ENCODE data around the gene IGFBP4.

IGFBP4 gene

DNA sequence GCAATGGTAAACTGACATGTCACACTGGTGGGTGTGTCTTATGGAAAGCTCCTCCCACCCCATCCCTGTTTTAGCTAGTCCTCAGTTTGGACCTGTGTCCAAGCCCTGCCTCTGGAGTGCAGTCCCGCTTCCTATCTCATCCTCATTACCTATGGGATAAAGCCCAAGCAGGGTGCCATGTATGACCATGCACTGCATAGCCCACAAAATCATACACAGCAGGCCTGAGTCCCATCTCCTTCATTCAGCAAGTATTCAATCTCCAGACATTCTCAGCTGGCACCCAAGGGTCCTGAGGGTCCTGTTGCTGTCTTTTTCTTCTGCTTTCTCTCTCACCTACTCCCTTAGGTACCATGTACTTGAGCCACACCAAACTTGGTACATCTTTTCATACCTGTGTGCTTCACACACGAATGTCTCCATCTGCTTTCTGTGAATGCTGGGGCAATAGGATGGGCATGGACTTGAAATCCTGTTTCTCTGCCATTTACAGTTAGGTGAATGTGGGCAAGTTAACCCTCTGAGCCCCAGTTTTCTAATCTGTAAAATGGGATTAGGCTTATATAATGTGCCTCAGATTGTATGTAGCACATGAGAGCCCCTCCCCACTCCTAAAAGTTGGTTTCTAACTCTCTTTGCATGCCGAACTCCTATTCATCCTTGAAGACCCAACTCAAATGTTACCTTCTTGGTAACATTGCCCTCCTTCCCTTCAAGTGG lies 29.6 kb downstream of the IGFBP4 start:
- DNase-seq = no peak

- DNase-seq = no peak
These were observed 30.5 kb downstream of the IGFBP4 start for GRCh38 chr17:40473573-40474365.

- no peak for DNase-seq
These were observed 31.3 kb downstream of the IGFBP4 start for GRCh38 chr17:40474419-40475002.

DNA sequence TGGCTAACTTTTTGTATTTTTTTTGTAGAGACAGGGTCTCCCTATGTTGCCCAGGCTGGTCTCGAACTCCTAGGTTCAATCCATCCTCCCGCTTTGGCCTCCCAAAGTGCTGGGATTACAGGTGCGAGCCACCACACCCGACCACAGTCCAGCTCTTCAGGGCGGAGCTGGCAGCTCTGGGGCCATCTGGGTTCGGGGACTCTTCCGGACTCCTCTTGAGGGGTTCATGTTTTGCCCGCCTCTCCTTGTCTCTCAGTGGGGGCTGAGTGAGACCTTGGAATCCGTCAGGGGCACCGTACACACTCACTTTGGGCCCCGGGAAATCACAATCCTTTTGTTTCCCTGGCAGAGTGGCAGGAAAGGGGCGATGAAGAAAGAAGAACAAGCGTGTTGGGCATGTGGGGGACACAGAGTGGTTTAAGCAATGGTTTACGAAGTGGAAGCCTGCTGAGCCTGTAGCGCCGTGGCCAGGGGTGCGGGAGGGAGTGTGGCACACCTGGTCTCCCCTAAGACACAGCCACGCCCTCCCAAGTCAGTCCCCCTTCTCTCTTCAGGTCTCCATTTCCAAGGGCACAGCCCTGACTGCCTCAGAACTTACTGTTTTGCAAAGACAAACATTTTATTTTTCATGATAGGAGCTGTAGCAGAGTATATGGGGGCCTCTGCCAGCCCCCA lies 32.1 kb downstream of the IGFBP4 start:
- DNase-seq = no peak

DNA sequence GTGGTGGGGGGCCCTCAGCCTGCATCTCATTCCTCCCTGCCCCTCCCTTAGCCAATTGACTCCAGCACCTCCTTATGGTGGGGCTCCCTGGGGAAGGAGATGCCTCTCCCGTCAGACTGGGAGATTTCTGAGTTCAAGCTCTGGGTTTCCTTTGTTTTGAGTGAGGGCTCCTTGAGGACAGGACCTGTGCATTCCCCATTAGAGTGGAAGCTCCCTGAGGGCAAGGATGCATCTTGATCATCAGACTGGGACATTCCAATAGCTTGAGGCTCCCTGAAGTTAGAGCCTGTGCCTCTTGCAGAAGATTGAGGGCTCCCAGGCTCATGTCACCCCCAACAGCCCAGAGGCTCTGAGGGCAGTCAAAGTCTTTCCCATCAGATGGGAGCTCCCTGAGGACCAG lies 34.5 kb downstream of the IGFBP4 start:
- no peak for DNase-seq

DNA sequence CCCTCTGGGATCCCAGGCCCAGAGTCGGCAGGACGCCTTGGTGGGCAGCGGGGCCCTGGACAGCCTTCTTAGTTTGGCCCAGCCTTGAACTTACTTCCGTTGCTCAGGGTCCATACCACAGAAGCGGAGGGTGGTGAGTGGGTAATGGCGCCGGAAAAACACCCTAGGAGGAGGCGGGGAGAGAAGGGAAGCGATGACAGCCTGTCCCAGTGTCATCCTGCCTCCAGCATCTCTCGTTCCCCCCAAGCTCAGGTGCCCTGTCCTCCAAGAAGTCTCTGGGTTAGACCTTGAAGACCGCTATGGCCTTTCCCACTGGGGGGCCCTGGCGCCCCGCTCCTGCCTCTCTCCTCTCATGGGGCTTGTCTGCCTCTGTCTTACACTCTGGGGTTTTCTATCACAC lies 35.2 kb downstream of the IGFBP4 start:
- DNase-seq = no peak

GRCh38 chr17:40479754-40480480 lies 36.7 kb downstream of the IGFBP4 start:
- no peak for DNase-seq

DNA sequence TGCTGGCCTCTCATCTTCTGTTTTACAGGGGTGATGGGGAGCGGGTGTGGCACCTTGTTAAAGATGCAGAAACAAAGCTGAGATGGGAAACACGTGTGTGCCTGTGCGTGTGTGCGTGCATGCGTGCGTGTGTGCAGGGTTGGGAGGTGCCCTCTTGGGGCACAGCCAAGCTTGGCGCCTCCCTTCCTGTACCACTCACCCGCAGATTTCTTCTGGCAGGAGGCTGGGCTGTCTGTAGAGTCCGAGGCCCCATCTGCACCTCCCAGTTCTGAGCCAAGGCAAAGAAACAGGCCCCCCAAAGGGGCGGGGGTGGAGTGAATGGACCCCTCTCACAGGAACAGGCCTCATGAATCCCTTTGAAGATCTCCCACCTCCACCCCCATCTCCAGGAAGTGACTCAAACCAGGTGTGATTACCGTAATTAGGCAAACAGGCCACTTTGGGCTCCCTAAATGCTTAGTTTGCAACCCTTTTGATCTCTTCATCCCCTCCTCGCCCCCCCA lies 37.3 kb downstream of the IGFBP4 start:
- peak; percentile 68 to 72 for DNase-seq

DNA sequence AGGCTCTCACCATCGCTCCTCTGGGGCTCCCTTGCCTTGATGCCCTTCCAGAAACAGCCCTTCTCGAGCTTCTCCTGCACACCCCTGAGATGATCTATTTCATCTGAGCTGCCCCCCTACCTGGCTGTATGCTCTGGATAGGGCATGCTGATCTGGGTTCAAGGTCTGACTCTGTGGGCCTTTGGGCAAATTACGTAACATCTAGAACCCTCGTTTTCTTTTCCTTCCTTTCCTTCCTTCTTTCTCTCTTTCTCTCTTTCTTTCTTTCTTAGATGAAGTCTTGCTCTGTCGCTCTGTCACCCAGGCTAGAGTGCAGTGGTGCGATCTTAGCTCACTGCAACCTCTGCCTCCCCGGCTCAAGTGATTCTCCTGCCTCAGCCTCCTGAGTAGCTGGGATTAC lies 37.9 kb downstream of the IGFBP4 start:
- no peak for DNase-seq

GRCh38 chr17:40482722-40483121 lies 39.5 kb downstream of the IGFBP4 start:
- DNase-seq = no peak

- DNase-seq = no peak
These were observed 40.4 kb downstream of the IGFBP4 start for GRCh38 chr17:40483679-40484078.

- no peak for DNase-seq
These were observed 41.2 kb downstream of the IGFBP4 start for GRCh38 chr17:40484285-40484972.

DNA sequence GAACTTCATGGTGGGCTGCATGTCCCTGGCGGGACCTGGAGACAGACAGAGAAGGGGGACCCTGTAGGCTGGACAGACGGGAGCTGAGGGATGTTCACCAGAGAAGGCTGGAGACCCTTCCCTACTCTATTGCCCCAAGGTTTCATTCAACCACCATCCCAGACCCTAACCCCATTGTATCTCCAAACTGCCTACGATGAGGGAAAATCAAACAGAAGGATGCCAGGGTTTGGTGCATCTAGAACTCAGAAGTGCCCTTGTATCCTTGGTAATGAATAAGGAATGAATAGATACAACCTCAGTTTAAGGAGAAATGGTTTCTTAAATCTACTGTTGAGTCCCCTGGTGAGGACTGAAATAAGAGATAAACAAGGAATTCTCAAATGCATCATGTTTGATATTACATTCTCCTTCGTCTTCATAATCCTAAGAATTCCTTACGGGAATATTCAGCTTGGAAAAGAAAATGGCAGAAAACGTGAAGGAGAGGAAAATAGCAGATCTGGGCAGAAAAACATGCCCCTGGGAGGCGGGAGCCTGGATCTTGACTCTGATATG lies 41.8 kb downstream of the IGFBP4 start:
- DNase-seq = no peak

- peak; percentile 15 to 29 for DNase-seq
These were observed 42.7 kb downstream of the IGFBP4 start for GRCh38 chr17:40485851-40486521.

DNA sequence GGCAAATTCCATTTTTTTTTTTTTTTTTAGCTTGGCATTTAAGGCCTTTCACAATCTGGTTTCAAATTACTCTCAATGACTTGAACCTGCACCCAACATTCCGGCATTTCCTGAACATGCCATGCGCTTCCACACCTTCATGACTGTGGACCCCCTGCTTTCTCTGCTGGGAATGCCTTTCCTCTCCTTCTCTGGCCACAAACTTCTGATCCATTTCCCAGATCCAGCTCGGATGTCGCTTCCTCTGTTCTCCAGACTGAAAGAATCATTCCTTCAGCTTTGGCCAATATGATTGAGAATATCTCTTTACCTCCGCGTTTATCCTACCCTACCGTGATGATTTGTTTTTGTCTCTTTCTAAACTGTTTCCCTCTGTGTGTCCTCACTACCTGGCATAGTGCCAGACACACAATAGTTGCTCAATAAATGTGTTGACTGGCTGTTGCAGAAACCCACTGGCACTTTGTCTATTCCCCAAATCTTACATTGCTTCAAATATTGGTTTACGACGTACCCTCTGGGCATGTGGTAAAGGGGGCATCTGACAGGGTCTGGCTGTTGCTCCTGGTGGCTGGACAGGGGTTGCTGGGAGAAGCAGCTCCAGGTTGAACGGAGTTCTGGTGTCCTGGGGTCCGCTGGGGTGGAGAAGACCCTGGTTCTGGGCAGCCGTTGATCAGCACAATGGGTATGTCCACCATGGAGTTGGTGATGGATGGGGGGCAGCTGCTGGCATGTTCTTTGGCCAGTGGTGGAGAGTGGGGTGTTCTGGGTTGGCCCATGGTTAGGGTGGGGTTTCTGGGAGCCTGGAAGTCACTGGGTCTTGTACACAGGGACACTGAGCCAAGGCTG lies 43.5 kb downstream of the IGFBP4 start:
- no peak for DNase-seq

DNA sequence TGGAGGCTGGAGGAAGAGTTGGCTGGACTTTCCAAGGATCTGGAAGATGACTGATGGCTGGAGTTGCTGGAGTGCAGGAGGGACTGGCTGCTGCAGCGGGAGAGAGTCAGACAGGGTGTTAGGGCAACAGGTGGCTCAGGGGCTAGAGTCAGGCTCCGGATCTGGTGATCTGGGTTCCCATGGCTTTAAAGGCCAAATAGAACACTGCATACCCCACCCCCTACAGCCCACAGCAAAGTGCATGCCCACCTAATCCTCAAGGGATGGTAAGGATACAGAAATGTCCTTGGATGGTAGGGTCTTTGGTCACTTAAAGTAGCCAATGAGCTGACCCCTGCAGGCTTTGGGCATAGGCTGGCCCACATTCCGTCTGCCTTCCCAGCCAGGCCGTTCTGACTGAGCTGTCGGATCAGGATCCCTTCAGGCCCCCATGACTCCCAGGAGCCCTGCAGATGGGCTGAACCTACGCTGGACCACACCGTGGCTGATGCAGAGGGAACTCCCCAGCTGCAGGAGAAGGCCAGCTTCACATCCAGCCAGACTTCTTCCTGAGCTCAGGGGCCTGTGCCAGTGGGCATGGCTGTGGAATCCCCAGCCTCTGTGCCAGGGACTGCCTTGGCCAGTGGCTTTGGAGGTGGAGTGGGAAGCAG lies 44.2 kb downstream of the IGFBP4 start:
- DNase-seq = no peak

- no peak for DNase-seq
These were observed 47.1 kb downstream of the IGFBP4 start for GRCh38 chr17:40490289-40490853.

DNA sequence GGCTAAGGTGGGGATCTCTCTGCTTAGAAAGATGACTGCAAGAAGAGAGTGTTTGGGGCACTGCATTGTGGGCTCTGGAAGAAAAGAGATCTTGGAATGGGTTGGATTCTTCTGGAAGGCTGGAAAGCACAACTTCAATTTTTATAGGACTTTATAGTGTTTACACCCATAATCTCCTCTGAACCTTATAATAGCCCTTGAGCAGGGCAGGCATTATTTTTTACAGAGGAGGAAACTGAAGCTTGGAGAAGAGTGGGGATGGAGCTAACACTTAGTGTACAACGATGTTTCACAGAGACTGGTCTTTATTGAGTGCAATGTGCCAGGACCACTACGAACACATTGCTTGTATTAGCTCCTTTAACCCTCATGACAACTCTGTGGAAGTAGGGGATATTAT lies 47.7 kb downstream of the IGFBP4 start:
- no peak for DNase-seq

GRCh38 chr17:40491486-40491885 lies 48.2 kb downstream of the IGFBP4 start:
- DNase-seq = no peak
